Mammary epithelial cell (primary cell): ENCODE results near the gene HAS3.
"Not testable (repeated sequence)": the region's sequence is repeated elsewhere in the genome, so short reads cannot be mapped to it uniquely, and the experiment has no call there.

Experiments
- CTCF ChIP-seq, 2 donors: IDR thresholded peaks in 1 of 2; conservative IDR thresholded peaks in 1 of 2; 2 replicates each; pipeline ENCODE4 v1.5.1; 2011 to 2012; ENCODE audit warnings: inconsistent platforms in 2 of 2, low read length in 2 of 2, mild to moderate bottlenecking in 2 of 2, control low read depth in 1 of 2, low read depth in 1 of 2; ENCODE audit not compliant: insufficient read depth in 1 of 2; ENCODE audit errors: extremely low read depth in 1 of 2
- EZH2 ChIP-seq: IDR thresholded peaks from 2 replicates; pipeline ENCODE4 v1.6.1; 2012; ENCODE audit warnings: low read length, inconsistent platforms, borderline replicate concordance

- TF ChIP-seq CTCF (conservative IDR thresholded peaks at IDR 0.05 in 1 of 2, IDR thresholded peaks at IDR 0.05 in 1 of 2; ENCODE audit: extremely low read depth in 1 of 2, insufficient read depth in 1 of 2, low read depth in 1 of 2, low read length in 2 of 2); EZH2: not testable (repeated sequence)
Measured at GRCh38 chr16:69139464-69139863, 34.0 kb downstream of the HAS3 start.
